Panc1 (cell line): ENCODE measurements around the gene NEURL2.

Experiments used
- CTCF ChIP-seq: fragments of 450-650 bp; IDR thresholded peaks from 2 replicates; pipeline ENCODE4 v1.5.1; 2017; ENCODE audit warnings: mild to moderate bottlenecking
- POLR2AphosphoS5 ChIP-seq: IDR thresholded peaks from 2 replicates; pipeline ENCODE4 v1.6.1; 2012; ENCODE audit warnings: mild to moderate bottlenecking, low read depth, low read length, moderate library complexity
- TCF7L2 ChIP-seq: IDR thresholded peaks from 2 replicates; pipeline ENCODE4 v1.6.1; 2011; ENCODE audit warnings: mild to moderate bottlenecking, low read depth, low read length, inconsistent platforms

GRCh38 chr20:45887346-45887715 is 3.7 kb downstream of the NEURL2 start, which contains the start of gene SPATA25:
- TF ChIP-seq CTCF (no peak), POLR2AphosphoS5 (no peak), TCF7L2 (no peak)
